ENCODE data around the gene PPM1K. TPM values are rescaled to one million over a fixed set of nuclear protein-coding genes. Genes with fewer than 3 reads are reported as not detected.
A peak's percentile ranks its signal among the peaks of the same experiment; 100 is the strongest.

The PPM1K gene
- total and polyA plus RNA-seq, 2 donors from 2014 or later = 15.4 to 20.9 TPM

GRCh38 chr4:88283661-88284438 lies 511 bp downstream of the PPM1K start:
- H3K27ac ChIP-seq (ENCODE audit: low read depth in 2 of 2, low read length in 2 of 2) = peak overlapping the region; percentile 96 to 100
- peak in 4 of 5 donors; percentile 76 to 93 (median 88) for DNase-seq
- TF ChIP-seq CTCF (IDR thresholded peaks at IDR 0.05; ENCODE audit: borderline replicate concordance, extremely low read depth, insufficient read depth) = no peak
- H3K9me3 ChIP-seq (ENCODE audit: control insufficient read depth in 2 of 3, insufficient read depth in 1 of 3, low read length in 3 of 3) = no peaks in the 10 kb centered on the region
- H3K4me1 ChIP-seq (ENCODE audit: control insufficient read depth in 2 of 3, insufficient read depth in 2 of 3, low read depth in 1 of 3, low read length in 3 of 3) = peaks cover 0 to 10% (median 7%) of the 10 kb centered on the region in 3 donors
- intact Hi-C loops (cut with DNase I) = no loop called here
- H3K9ac ChIP-seq (ENCODE audit: low read length in 3 of 3) = peak overlapping the region; percentile 93 to 99 (median 96)
- no peak for FAIRE-seq
- H3K36me3 ChIP-seq (ENCODE audit: control insufficient read depth in 2 of 3, insufficient read depth in 3 of 3, low read length in 3 of 3) = no peaks in the 10 kb centered on the region
- H3K27me3 ChIP-seq (ENCODE audit: control insufficient read depth, insufficient read depth, low read length) = no peaks in the 10 kb centered on the region
- peak overlapping the region; percentile 97 to 98 (median 97) for H3K4me3 ChIP-seq (ENCODE audit: low read length in 3 of 3)

- intact Hi-C loops (cut with DNase I) = no loop called here
- H3K27me3 ChIP-seq (ENCODE audit: control insufficient read depth, insufficient read depth, low read length) = no peaks in the 10 kb centered on the region
- peaks cover 0 to 6% (median 0%) of the 10 kb centered on the region in 3 donors for H3K9me3 ChIP-seq (ENCODE audit: control insufficient read depth in 2 of 3, insufficient read depth in 1 of 3, low read length in 3 of 3)
- DNase-seq (no peak), FAIRE-seq (no peak)
- TF ChIP-seq CTCF (IDR thresholded peaks at IDR 0.05; ENCODE audit: borderline replicate concordance, extremely low read depth, insufficient read depth) = no peak
- no peak overlapping the region for H3K4me3 ChIP-seq (ENCODE audit: low read length in 3 of 3)
- peaks cover 0 to 7% (median 6%) of the 10 kb centered on the region in 3 donors for H3K4me1 ChIP-seq (ENCODE audit: control insufficient read depth in 2 of 3, insufficient read depth in 2 of 3, low read depth in 1 of 3, low read length in 3 of 3)
- H3K9ac ChIP-seq (ENCODE audit: low read length in 3 of 3) = no peak overlapping the region
- H3K27ac ChIP-seq (ENCODE audit: low read depth in 2 of 2, low read length in 2 of 2) = no peak overlapping the region
- H3K36me3 ChIP-seq (ENCODE audit: control insufficient read depth in 2 of 3, insufficient read depth in 3 of 3, low read length in 3 of 3) = peaks cover 0 to 9% (median 0%) of the 10 kb centered on the region in 3 donors
Observed at GRCh38 chr4:88280228-88280795, 4.0 kb downstream of the PPM1K start.

GRCh38 chr4:88277711-88278225 lies 6.6 kb downstream of the PPM1K start:
- Histone ChIP-seq H3K36me3 (ENCODE audit: control insufficient read depth in 2 of 3, insufficient read depth in 3 of 3, low read length in 3 of 3) (peaks cover 0 to 9% (median 0%) of the 10 kb centered on the region in 3 donors), H3K9ac (ENCODE audit: low read length in 3 of 3) (no peak overlapping the region), H3K4me3 (ENCODE audit: low read length in 3 of 3) (no peak overlapping the region), H3K9me3 (ENCODE audit: control insufficient read depth in 2 of 3, insufficient read depth in 1 of 3, low read length in 3 of 3) (peaks cover 0 to 6% (median 0%) of the 10 kb centered on the region in 3 donors), H3K4me1 (ENCODE audit: control insufficient read depth in 2 of 3, insufficient read depth in 2 of 3, low read depth in 1 of 3, low read length in 3 of 3) (peaks cover 0 to 6% (median 3%) of the 10 kb centered on the region in 3 donors), H3K27me3 (ENCODE audit: control insufficient read depth, insufficient read depth, low read length) (no peaks in the 10 kb centered on the region), H3K27ac (ENCODE audit: low read depth in 2 of 2, low read length in 2 of 2) (no peak overlapping the region)
- no peak for FAIRE-seq
- no peak for TF ChIP-seq CTCF (IDR thresholded peaks at IDR 0.05; ENCODE audit: borderline replicate concordance, extremely low read depth, insufficient read depth)
- no peak for DNase-seq
- intact Hi-C loops (cut with DNase I) = no loop called here
